K562 (cell line): ENCODE results near the gene PTPRG. TPM values are rescaled to one million over a fixed set of nuclear protein-coding genes. Genes with fewer than 3 reads are reported as not detected.

Experiments used
- ATAC-seq: fragments of 200-7000 bp; cut with Tn5 transposase; 3 replicates; pipeline ENCODE4 v1.9.1; 2020; ENCODE audit warnings: moderate library complexity
- BruUV-seq: library from RNA; stranded (reverse); fragments of 400-500 nt; replicated peaks from 2 replicates; lab custom pipeline; 2021; lab: Mats Ljungman, UMichigan
- CTCF ChIA-PET: fragments of 300-600 bp; formaldehyde crosslinking; extraction: SDS; loops from one replicate; lab custom pipeline; 2021; ENCODE audit warnings: low intra/inter-chr PET ratio; lab: Yijun Ruan, JAX
- POLR2A ChIA-PET: fragments of 300-600, 350-650 bp; sonication (Branson Sonifier 250); formaldehyde crosslinking; extraction: SDS; loops from one replicate; lab custom pipeline; 2021; ENCODE audit warnings: antibody characterized with exemption, inconsistent platforms; lab: Yijun Ruan, JAX
- DNase-seq, 4 experiments: peaks; one replicate each; pipeline versions ENCODE4 v3.0.0 to v3.0.0-alpha.2; 2011 to 2018; ENCODE audit warnings: low spot score in 3 of 4, mixed read lengths in 3 of 4; ENCODE audit errors: extremely low read depth in 1 of 4
- FAIRE-seq: peaks from 2 replicates; lab custom pipeline; 2011; peaks lifted over from hg19 to GRCh38; lab: Jason Lieb, UNC
- H2AFZ ChIP-seq: 2 replicates; pipeline ENCODE4 v1.6.0; 2011; ENCODE audit warnings: low read depth, low read length, control low read depth, inconsistent platforms
- H3K27ac ChIP-seq: fragments of 200-600 bp; 3 replicates; pipeline ENCODE4 v1.8.0; 2011; ENCODE audit warnings: low read depth, mild to moderate bottlenecking, control low read depth, inconsistent platforms, low read length, moderate library complexity, mixed read lengths; ENCODE audit errors: extremely low read depth
- H3K27me3 ChIP-seq, 2 experiments: fragments of 300-600 bp in 1 of 2; 2 replicates in 1 of 2; 3 replicates in 1 of 2; pipeline versions ENCODE4 v1.6.0 to v1.8.0; 2011; ENCODE audit warnings: inconsistent platforms in 2 of 2, low read length in 2 of 2, mild to moderate bottlenecking in 1 of 2, mixed read lengths in 1 of 2, moderate library complexity in 1 of 2; ENCODE audit not compliant: control insufficient read depth in 2 of 2, insufficient read depth in 2 of 2
- H3K36me3 ChIP-seq: fragments of 300-600 bp; 3 replicates; pipeline ENCODE4 v1.8.0; 2011; ENCODE audit warnings: mild to moderate bottlenecking, low read length, inconsistent platforms; ENCODE audit not compliant: control insufficient read depth, insufficient read depth
- H3K4me1 ChIP-seq, 2 experiments: fragments of 200-600 bp in 1 of 2; replicated peaks in 1 of 2; 2 replicates in 1 of 2; 3 replicates in 1 of 2; pipeline versions ENCODE4 v1.5.1 to v1.8.0; 2011; ENCODE audit warnings: inconsistent platforms in 2 of 2, low read length in 2 of 2, mild to moderate bottlenecking in 1 of 2, mixed read lengths in 1 of 2, moderate library complexity in 1 of 2; ENCODE audit not compliant: control insufficient read depth in 2 of 2, insufficient read depth in 2 of 2
- H3K4me2 ChIP-seq: 2 replicates; pipeline ENCODE4 v1.6.1; 2011; ENCODE audit warnings: low read length, control low read depth, inconsistent platforms, mixed read lengths; ENCODE audit not compliant: insufficient read depth
- H3K4me3 ChIP-seq: fragments of 200-600 bp; sonication (generic), shearing (Covaris generic); 2 replicates; pipeline ENCODE4 v1.5.1; 2016; ENCODE audit warnings: control low read depth, inconsistent platforms
- H3K79me2 ChIP-seq: fragments of 200-600 bp; 3 replicates; pipeline ENCODE4 v1.8.0; 2011; ENCODE audit warnings: low read length, inconsistent platforms; ENCODE audit not compliant: control insufficient read depth, insufficient read depth
- H3K9ac ChIP-seq, 2 experiments: 2 replicates each; pipeline versions ENCODE4 v1.6.0 to v1.6.1; 2011; ENCODE audit warnings: low read depth in 2 of 2, low read length in 2 of 2, control low read depth in 1 of 2, inconsistent platforms in 1 of 2, mild to moderate bottlenecking in 1 of 2, mixed read lengths in 1 of 2; ENCODE audit not compliant: insufficient read depth in 1 of 2
- H3K9me1 ChIP-seq: one replicate; pipeline ENCODE4 v1.6.0; 2011; ENCODE audit warnings: inconsistent platforms, mild to moderate bottlenecking, low read length, moderate library complexity; ENCODE audit not compliant: control insufficient read depth, insufficient read depth
- H3K9me3 ChIP-seq: replicated peaks from 2 replicates; pipeline ENCODE4 v1.5.1; 2011; ENCODE audit warnings: low read depth, low read length, inconsistent platforms; ENCODE audit not compliant: control insufficient read depth, insufficient read depth
- H4K20me1 ChIP-seq: replicated peaks from 2 replicates; pipeline ENCODE4 v1.6.1; 2011; ENCODE audit warnings: low read length, inconsistent platforms, mixed read lengths; ENCODE audit not compliant: control insufficient read depth, insufficient read depth
- MED1 ChIP-seq: sonication (generic); formaldehyde crosslinking; IDR thresholded peaks from 2 replicates; pipeline ENCODE4 v1.8.1; 2023; ENCODE audit warnings: missing genetic modification reagents, borderline replicate concordance
- RBM25 ChIP-seq: fragments of 200-400 bp; formaldehyde crosslinking; IDR thresholded peaks from 2 replicates; pipeline ENCODE4 v1.6.1; 2018; ENCODE audit warnings: low read length, low read depth, moderate library complexity; ENCODE audit not compliant: severe bottlenecking
- ZFP36 ChIP-seq: fragments of 150-350 bp; IDR thresholded peaks from 2 replicates; pipeline ENCODE4 v1.6.1; 2018; ENCODE audit warnings: low read length, low read depth; ENCODE audit not compliant: partially characterized antibody
- ZNF407 ChIP-seq: fragments of 450-650 bp; IDR thresholded peaks from 2 replicates; pipeline ENCODE4 v1.6.1; 2016; ENCODE audit warnings: low read depth
- WGBS: fragments of 100-300 bp; shearing (Covaris generic); methylation state at CpG from one replicate; pipeline ENCODE4 v1.1.6; 2016; ENCODE audit warnings: low coverage, mixed read lengths; ENCODE audit not compliant: insufficient coverage; ENCODE audit errors: missing lambda C conversion rate; 5-methylcytosine and 5-hydroxymethylcytosine counted together
- in situ Hi-C: fragments of 300-500 bp; cut with MboI; formaldehyde crosslinking; loops from 4 replicates; pipeline ENCODE4 v1.15.0; 2018; ENCODE audit warnings: inconsistent platforms, mixed read lengths
- intact Hi-C: fragments of 100-400 bp; cut with micrococcal nuclease; formaldehyde crosslinking; loops from 2 replicates; pipeline ENCODE4 v1.14.2; 2022
- polyA plus RNA-seq, 8 experiments: library from polyadenylated mRNA; depleted of rRNA in 4 of 8; stranded (reverse) in 5 of 8; unstranded in 3 of 8; fragments of >200 nt; fragmentation: Nextera tagmentation in 2 of 8; fragmentation: Illumina TruSeq in 1 of 8; extraction: Ambion mirVana in 2 of 8; extraction: Trizol in 1 of 8; gene quantifications; 2 replicates each; pipeline versions ENCODE4 v1.2.1 to v1.2.3, GENCODE V29; 2011 to 2014; ENCODE audit warnings: inconsistent platforms in 1 of 8, missing spikeins in 1 of 8
- total RNA-seq, 7 experiments: library from RNA; depleted of rRNA in 6 of 7; stranded (reverse); fragments of >200 nt in 6 of 7; fragmentation: Illumina TruSeq in 2 of 7; extraction: Trizol in 2 of 7; gene quantifications; 2 replicates each; pipeline versions ENCODE4 v1.2.1 to v1.2.3, GENCODE V29; 2011 to 2021; ENCODE audit warnings: low replicate concordance in 1 of 7

The PTPRG gene
- total and polyA plus RNA-seq, 9 of the 15 experiments (the other 6 are each of a cell fraction or from before 2014, with no cell fraction given), result 0.16 TPM; not detected in 8

GRCh38 chr3:62151591-62151990, 590.2 kb downstream of the PTPRG start (continued):
- TF ChIP-seq ZNF407, result no peak

- no peaks in the 10 kb centered on the region for H3K9me3 ChIP-seq
- H3K4me3 ChIP-seq, result no peak overlapping the region
- H4K20me1 ChIP-seq, result no peaks in the 10 kb centered on the region
- no TSS peak for BruUV-seq
- H3K9ac ChIP-seq, result no peak overlapping the region
- no peak for ATAC-seq
- no peaks in the 10 kb centered on the region for H3K36me3 ChIP-seq
- DNase-seq, result no peak
- CTCF ChIA-PET, result no interaction called here
- 0% methylated on average over 1 of the region's 1 CpG for WGBS
- no peak overlapping the region for H3K27ac ChIP-seq
- intact Hi-C loops, result no loop called here
- peak; percentile 31 for TF ChIP-seq RBM25
- TF ChIP-seq MED1 (CRISPR knock-in tag), result no peak
- TF ChIP-seq ZFP36, result peak; percentile 27
- H2AFZ ChIP-seq, result no peak overlapping the region
- no peak overlapping the region for H3K4me2 ChIP-seq
- no peak for FAIRE-seq
- no peaks in the 10 kb centered on the region for H3K79me2 ChIP-seq
- H3K9me1 ChIP-seq, result no peaks in the 10 kb centered on the region
- no peaks in the 10 kb centered on the region; a peak in 1 of 5 replicates for H3K27me3 ChIP-seq
- H3K4me1 ChIP-seq, result no peaks in the 10 kb centered on the region
- POLR2A ChIA-PET, result no interaction called here
- in situ Hi-C loops, result no loop called here
Observed at GRCh38 chr3:62153231-62153630, 591.9 kb downstream of the PTPRG start.
